DMS 273 treated with DMSO at 0.1 percent for 48 hours (cell line): ENCODE measurements around the gene OR8G1.
"Not testable (repeated sequence)": the region's sequence is repeated elsewhere in the genome, so short reads cannot be mapped to it uniquely, and the experiment has no call there.

ENCODE experiments used
- DNase-seq: peaks from one replicate; lab custom pipeline; 2025; lab: John Stamatoyannopoulos, UW

Gene OR8G1

GRCh38 chr11:124240621-124241397 is at the start of gene OR8G1:
Gene OR8G1 (plus strand): TSS chr11:124241095. CDS start chr11:124249676, 8,581 bp downstream.
- no peak for DNase-seq

GRCh38 chr11:124193221-124194010 is 47.5 kb upstream of the OR8G1 start:
- no peak for DNase-seq

GRCh38 chr11:124194293-124195188 is 46.4 kb upstream of the OR8G1 start:
- no peak for DNase-seq

- DNase-seq = no peak
Measured at GRCh38 chr11:124195189-124195734, 45.6 kb upstream of the OR8G1 start.

- DNase-seq = no peak
Measured at GRCh38 chr11:124197999-124198398, 42.9 kb upstream of the OR8G1 start.

- no peak for DNase-seq
Measured at GRCh38 chr11:124198897-124199296, 42.0 kb upstream of the OR8G1 start.

GRCh38 chr11:124199702-124200101 is 41.2 kb upstream of the OR8G1 start:
- DNase-seq = no peak

GRCh38 chr11:124200671-124201070 is 40.2 kb upstream of the OR8G1 start:
- no peak for DNase-seq

GRCh38 chr11:124202951-124203350 is 37.9 kb upstream of the OR8G1 start:
- no peak for DNase-seq

GRCh38 chr11:124204008-124204407 is 36.9 kb upstream of the OR8G1 start:
- no peak for DNase-seq

GRCh38 chr11:124207102-124207792 is 33.6 kb upstream of the OR8G1 start:
- no peak for DNase-seq

- no peak for DNase-seq
Measured at GRCh38 chr11:124209824-124210357, 31.0 kb upstream of the OR8G1 start.

GRCh38 chr11:124210421-124210820 is 30.5 kb upstream of the OR8G1 start:
- no peak for DNase-seq

- DNase-seq = no peak
Measured at GRCh38 chr11:124211321-124211720, 29.6 kb upstream of the OR8G1 start.

GRCh38 chr11:124214027-124214426 is 26.9 kb upstream of the OR8G1 start:
- no peak for DNase-seq

- DNase-seq = no peak
Measured at GRCh38 chr11:124219126-124219525, 21.8 kb upstream of the OR8G1 start.

- no peak for DNase-seq
Measured at GRCh38 chr11:124222407-124222806, 18.5 kb upstream of the OR8G1 start.

GRCh38 chr11:124224618-124225423 is 16.1 kb upstream of the OR8G1 start:
- DNase-seq = not testable (repeated sequence)

GRCh38 chr11:124225471-124225870 is 15.4 kb upstream of the OR8G1 start:
- DNase-seq = no peak

GRCh38 chr11:124233376-124233775 is 7.5 kb upstream of the OR8G1 start:
- no peak for DNase-seq
